ENCODE data around the gene ROR1. TPM values are rescaled to one million over a fixed set of nuclear protein-coding genes. Genes with fewer than 3 reads are reported as not detected.

The ROR1 gene
- total and polyA plus RNA-seq, 2 of the 4 experiments (the other 2 are of a cell fraction): 4.4 to 10.0 TPM

DNA sequence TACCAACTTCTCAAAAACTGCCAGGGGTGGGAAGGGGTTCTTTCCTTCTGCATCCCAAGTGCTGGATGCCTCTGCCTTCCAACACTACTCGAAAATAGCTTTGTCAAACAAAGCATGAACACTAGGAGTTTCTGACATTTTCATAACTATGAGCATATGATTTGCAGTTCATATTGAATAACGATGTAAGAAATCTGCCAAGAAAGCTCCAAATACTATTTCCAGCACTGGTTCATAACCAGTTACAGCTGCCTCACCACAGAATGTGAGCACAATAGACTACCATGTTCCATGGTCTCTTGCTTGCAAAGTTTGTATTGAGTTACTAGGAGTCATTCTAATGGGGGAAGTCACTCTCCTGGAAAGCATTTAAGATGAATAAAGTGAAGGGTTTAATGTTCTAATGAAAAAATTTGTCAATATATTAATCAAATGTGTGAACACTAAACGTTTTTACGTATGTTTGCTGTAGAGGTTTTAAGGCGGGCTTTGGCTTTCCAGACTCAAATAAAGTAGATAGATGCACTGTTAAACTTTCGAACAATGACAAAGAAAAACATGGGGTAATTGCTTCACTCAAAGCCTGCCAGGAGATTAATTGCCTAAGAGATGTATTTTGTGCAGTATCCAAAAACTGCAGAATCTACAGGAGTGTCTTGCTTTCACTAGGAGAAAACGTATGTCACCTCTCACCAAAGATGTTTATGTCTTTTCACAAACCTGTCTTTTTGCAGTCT, 351.1 kb downstream of the ROR1 start (continued):
- TF ChIP-seq RAD21 (IDR thresholded peaks at IDR 0.05; ENCODE audit: low read length): no peak

DNA sequence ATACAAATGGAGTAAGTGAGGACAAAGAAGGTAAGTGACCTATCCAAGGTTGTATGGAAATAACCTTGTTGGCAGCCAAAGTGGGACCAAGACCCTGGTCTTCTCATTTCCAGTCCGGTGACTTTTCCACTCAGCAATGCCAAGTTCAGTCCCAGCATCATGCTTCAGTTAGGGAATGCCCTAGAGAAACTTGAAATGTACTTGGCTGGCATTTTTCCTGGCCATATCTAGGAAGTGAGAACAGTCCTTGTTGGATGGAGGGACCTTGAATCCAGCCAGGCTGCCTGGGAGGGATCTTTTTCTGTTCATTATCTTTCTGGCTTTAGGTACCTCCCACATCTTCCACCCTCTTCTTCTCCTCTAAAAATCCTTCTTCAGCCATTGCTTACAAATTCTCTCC, 352.8 kb downstream of the ROR1 start:
- Histone ChIP-seq H3K4me1 (ENCODE audit: control insufficient read depth, insufficient read depth, low read length) (peaks cover 1% of the 10 kb centered on the region), H3K79me1 (ENCODE audit: low read depth in 1 of 2, low read length in 2 of 2) (no peaks in the 10 kb centered on the region), H4K5ac (ENCODE audit: low read depth, low read length) (no peak overlapping the region), H3K27ac (ENCODE audit: insufficient read depth, low read length) (no peak overlapping the region), H3K27me3 (ENCODE audit: control insufficient read depth, insufficient read depth, low read length) (peaks cover 2% of the 10 kb centered on the region; the same call in 1 of the 2 replicates), H2BK120ac (ENCODE audit: low read depth, low read length) (no peak overlapping the region), H3K18ac (ENCODE audit: low read depth, low read length) (no peak overlapping the region), H3K36me3 (ENCODE audit: control insufficient read depth, insufficient read depth, low read length) (no peaks in the 10 kb centered on the region), H2BK20ac (ENCODE audit: low read depth, low read length) (no peak overlapping the region), H3K14ac (replicated peaks; ENCODE audit: low read depth, low read length) (no peak overlapping the region), H2AFZ (replicated peaks; ENCODE audit: low read length, poor library complexity) (no peak overlapping the region), H4K8ac (ENCODE audit: low read depth in 2 of 2, low read length in 2 of 2) (no peak overlapping the region), H2AK5ac (ENCODE audit: low read depth, low read length) (no peak overlapping the region), H2AK9ac (replicated peaks; ENCODE audit: low read depth, low read length, poor library complexity) (no peak overlapping the region), H3K4me2 (ENCODE audit: low read depth, low read length) (no peak overlapping the region), H3K9me1 (ENCODE audit: insufficient read depth, low read length) (0 out of 2 replicates have a peak, but pooled peaks cover 3% of the 10 kb centered on the region), H3K23ac (ENCODE audit: low read depth, low read length) (no peak overlapping the region), H2BK15ac (ENCODE audit: low read depth, low read length) (no peak overlapping the region), H4K20me1 (ENCODE audit: insufficient read depth, low read length) (no peaks in the 10 kb centered on the region), H3K9ac (ENCODE audit: low read depth, low read length) (no peak overlapping the region), H3K4ac (ENCODE audit: low read depth, low read length) (no peak overlapping the region), H2BK5ac (ENCODE audit: low read depth, low read length, poor library complexity, severe bottlenecking) (no peak overlapping the region), H4K91ac (ENCODE audit: insufficient read depth, low read depth, low read length) (no peak overlapping the region), H3K56ac (ENCODE audit: extremely low read depth, insufficient read depth, low read length) (no peak overlapping the region), H3K9me3 (ENCODE audit: control insufficient read depth, insufficient read depth, low read length) (no peaks in the 10 kb centered on the region), H3K4me3 (ENCODE audit: insufficient read depth, low read depth, low read length) (no peak overlapping the region)
- no CpG with 5 or more reads among the region's 1 CpG for WGBS, 2 experiments (ENCODE audit: extremely low coverage in 2 of 2, insufficient read length in 1 of 2)
- CTCF ChIA-PET: no interaction called here
- POLR2A ChIA-PET (ENCODE audit: unreplicated experiment): no interaction called here
- DNase-seq: no peak
- intact Hi-C loops (cut with micrococcal nuclease): no loop called here
- in situ Hi-C loops (cut with MboI; ENCODE audit: low sequenced_read_pairs): no loop called here
- ATAC-seq (ENCODE audit: low read depth): no peak
- BruUV-seq (replicated peaks): no TSS peak
- dilution Hi-C loops (cut with HindIII; ENCODE audit: low sequenced_read_pairs, unreplicated experiment): no loop called here
- TF ChIP-seq, protein P1, sequence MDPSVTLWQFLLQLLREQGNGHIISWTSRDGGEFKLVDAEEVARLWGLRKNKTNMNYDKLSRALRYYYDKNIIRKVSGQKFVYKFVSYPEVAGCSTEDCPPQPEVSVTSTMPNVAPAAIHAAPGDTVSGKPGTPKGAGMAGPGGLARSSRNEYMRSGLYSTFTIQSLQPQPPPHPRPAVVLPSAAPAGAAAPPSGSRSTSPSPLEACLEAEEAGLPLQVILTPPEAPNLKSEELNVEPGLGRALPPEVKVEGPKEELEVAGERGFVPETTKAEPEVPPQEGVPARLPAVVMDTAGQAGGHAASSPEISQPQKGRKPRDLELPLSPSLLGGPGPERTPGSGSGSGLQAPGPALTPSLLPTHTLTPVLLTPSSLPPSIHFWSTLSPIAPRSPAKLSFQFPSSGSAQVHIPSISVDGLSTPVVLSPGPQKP (IDR thresholded peaks at IDR 0.05; ENCODE audit: borderline replicate concordance, low read depth, low read length): no peak
- no peak for TF ChIP-seq RFX5 (IDR thresholded peaks at IDR 0.05; ENCODE audit: low read depth, low read length)
- no peak for TF ChIP-seq FOS (IDR thresholded peaks at IDR 0.05; ENCODE audit: low read depth, low read length)
- no peak for TF ChIP-seq CHD1 (IDR thresholded peaks at IDR 0.05; ENCODE audit: low read depth, low read length)
- TF ChIP-seq, protein P2, sequence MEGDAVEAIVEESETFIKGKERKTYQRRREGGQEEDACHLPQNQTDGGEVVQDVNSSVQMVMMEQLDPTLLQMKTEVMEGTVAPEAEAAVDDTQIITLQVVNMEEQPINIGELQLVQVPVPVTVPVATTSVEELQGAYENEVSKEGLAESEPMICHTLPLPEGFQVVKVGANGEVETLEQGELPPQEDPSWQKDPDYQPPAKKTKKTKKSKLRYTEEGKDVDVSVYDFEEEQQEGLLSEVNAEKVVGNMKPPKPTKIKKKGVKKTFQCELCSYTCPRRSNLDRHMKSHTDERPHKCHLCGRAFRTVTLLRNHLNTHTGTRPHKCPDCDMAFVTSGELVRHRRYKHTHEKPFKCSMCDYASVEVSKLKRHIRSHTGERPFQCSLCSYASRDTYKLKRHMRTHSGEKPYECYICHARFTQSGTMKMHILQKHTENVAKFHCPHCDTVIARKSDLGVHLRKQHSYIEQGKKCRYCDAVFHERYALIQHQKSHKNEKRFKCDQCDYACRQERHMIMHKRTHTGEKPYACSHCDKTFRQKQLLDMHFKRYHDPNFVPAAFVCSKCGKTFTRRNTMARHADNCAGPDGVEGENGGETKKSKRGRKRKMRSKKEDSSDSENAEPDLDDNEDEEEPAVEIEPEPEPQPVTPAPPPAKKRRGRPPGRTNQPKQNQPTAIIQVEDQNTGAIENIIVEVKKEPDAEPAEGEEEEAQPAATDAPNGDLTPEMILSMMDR (conservative IDR thresholded peaks at IDR 0.05; ENCODE audit: low read depth, low read length): no peak
- TF ChIP-seq BHLHE40 (IDR thresholded peaks at IDR 0.05; ENCODE audit: low read depth, low read length): no peak
- no peak for TF ChIP-seq RCOR1 (IDR thresholded peaks at IDR 0.05; ENCODE audit: insufficient replicate concordance, low read length)
- no peak for TF ChIP-seq POLR2A (IDR thresholded peaks at IDR 0.05; ENCODE audit: low read depth, low read length)
- TF ChIP-seq CEBPB (IDR thresholded peaks at IDR 0.05; ENCODE audit: low read depth, low read length): no peak
- TF ChIP-seq, protein P3, sequence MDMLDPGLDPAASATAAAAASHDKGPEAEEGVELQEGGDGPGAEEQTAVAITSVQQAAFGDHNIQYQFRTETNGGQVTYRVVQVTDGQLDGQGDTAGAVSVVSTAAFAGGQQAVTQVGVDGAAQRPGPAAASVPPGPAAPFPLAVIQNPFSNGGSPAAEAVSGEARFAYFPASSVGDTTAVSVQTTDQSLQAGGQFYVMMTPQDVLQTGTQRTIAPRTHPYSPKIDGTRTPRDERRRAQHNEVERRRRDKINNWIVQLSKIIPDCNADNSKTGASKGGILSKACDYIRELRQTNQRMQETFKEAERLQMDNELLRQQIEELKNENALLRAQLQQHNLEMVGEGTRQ (IDR thresholded peaks at IDR 0.05; ENCODE audit: low read depth, low read length): no peak
- TF ChIP-seq MAFK (IDR thresholded peaks at IDR 0.05; ENCODE audit: low read depth, low read length): no peak
- TF ChIP-seq SMC3 (IDR thresholded peaks at IDR 0.05; ENCODE audit: low read depth, low read length): no peak
- TF ChIP-seq NFE2L2 (IDR thresholded peaks at IDR 0.05; ENCODE audit: low read depth, low read length): no peak
